Large intestine (tissue), 3 donors: ENCODE results near the gene TMCC3. TPM values are rescaled to one million over a fixed set of nuclear protein-coding genes. Genes with fewer than 3 reads are reported as not detected.
A peak's percentile ranks its signal among the peaks of the same experiment; 100 is the strongest.

Experiments
- DNase-seq, 2 donors: peaks; one replicate each; pipeline versions ENCODE4 v3.0.0 to v3.0.0-alpha.2; 2013
- H3K27ac ChIP-seq: one replicate; pipeline ENCODE4 v1.5.1; 2013; ENCODE audit warnings: low read length
- H3K27me3 ChIP-seq: 2 replicates; pipeline ENCODE4 v1.6.1; 2013; ENCODE audit warnings: low read length; ENCODE audit not compliant: control insufficient read depth, insufficient read depth
- H3K36me3 ChIP-seq: 2 replicates; pipeline ENCODE4 v1.6.1; 2013; ENCODE audit warnings: low read length; ENCODE audit not compliant: control insufficient read depth, insufficient read depth
- H3K4me1 ChIP-seq: one replicate; pipeline ENCODE4 v1.6.1; 2013; ENCODE audit warnings: low read length; ENCODE audit not compliant: control insufficient read depth, insufficient read depth
- H3K4me3 ChIP-seq: one replicate; pipeline ENCODE4 v1.5.1; 2013; ENCODE audit warnings: low read length
- H3K9me3 ChIP-seq: one replicate; pipeline ENCODE4 v1.6.1; 2013; ENCODE audit warnings: mild to moderate bottlenecking, low read depth, low read length, moderate library complexity; ENCODE audit not compliant: control insufficient read depth
- WGBS: methylation state at CpG from one replicate; pipeline ENCODE4 v1.1.5; 2013; ENCODE audit warnings: low lambda C conversion rate; ENCODE audit not compliant: insufficient coverage; 5-methylcytosine and 5-hydroxymethylcytosine counted together
- polyA plus RNA-seq: library from polyadenylated mRNA; unstranded; fragments of 120-200 nt; gene quantifications from one replicate; pipeline ENCODE4 v1.2.1, GENCODE V29; 2013

The TMCC3 gene
- polyA plus RNA-seq, 1 donor = 24.3 TPM

GRCh38 chr12:94637390-94638113 lies 12.8 kb downstream of the TMCC3 start:
- H3K27ac ChIP-seq = no peak overlapping the region
- no peak overlapping the region for H3K4me3 ChIP-seq
- H3K9me3 ChIP-seq = no peaks in the 10 kb centered on the region
- no peaks in the 10 kb centered on the region for H3K36me3 ChIP-seq
- H3K27me3 ChIP-seq = no peaks in the 10 kb centered on the region
- no peak for DNase-seq
- H3K4me1 ChIP-seq = no peaks in the 10 kb centered on the region
- WGBS = 83% methylated on average over 2 of the region's 4 CpGs

DNA sequence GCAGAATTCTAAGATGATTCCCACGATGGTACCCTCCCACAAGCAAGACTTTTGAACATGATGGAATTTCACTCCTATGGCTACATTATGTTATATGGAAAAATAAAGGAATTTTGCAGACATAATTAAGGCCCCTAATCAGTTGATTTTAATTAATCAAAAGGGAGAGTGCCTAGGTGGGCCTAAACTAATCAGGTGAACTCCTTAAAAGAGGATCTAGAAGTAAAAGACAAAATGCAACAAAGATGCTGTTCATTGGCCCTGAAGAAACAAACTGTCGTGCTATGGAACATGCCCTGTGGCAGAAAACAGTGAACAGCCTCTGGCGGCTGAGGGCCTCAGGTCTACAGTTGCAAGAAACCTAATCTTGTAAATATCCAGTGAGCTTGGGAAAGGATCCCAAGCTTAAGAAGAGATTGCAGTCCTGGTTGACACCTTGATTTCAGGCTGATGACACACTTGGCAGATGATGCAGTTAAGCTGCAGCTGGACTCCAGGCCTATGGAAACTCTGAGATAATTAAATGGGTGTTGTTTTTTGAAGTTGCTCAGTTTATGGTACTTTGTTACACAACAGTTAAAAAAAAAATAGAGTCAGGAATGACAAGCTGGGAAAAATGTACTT lies 13.8 kb downstream of the TMCC3 start:
- Histone ChIP-seq H3K27ac (peak overlapping the region; percentile 58), H3K9me3 (no peaks in the 10 kb centered on the region), H3K4me3 (no peak overlapping the region), H3K36me3 (no peaks in the 10 kb centered on the region), H3K27me3 (no peaks in the 10 kb centered on the region), H3K4me1 (no peaks in the 10 kb centered on the region)
- DNase-seq = peak; percentile 71 to 72
- WGBS = no CpG with 5 or more reads among the region's 3 CpGs

DNA sequence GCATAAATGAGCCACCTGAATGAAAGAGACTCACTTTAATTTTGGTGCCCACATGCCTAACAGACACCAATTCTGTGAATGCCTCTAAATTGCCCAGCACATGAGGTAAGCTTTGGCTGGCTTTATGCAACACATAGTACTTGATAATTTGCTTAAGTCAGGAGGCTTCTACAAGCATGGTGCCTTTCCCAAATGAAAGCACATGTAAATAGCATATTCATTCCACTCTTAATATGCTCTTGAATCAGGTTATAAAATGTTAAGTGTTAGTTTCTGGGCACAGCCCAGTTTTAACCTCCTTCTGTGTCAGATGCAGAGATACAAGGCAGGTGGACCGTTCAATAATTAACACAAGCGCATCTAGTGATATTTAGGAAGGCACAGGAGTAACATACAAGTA lies 15.6 kb downstream of the TMCC3 start:
- Histone ChIP-seq H3K36me3 (no peaks in the 10 kb centered on the region), H3K27me3 (no peaks in the 10 kb centered on the region), H3K4me3 (no peak overlapping the region), H3K27ac (no peak overlapping the region), H3K9me3 (no peaks in the 10 kb centered on the region), H3K4me1 (no peaks in the 10 kb centered on the region)
- no peak for DNase-seq
- WGBS = no CpG with 5 or more reads among the region's 2 CpGs

DNA sequence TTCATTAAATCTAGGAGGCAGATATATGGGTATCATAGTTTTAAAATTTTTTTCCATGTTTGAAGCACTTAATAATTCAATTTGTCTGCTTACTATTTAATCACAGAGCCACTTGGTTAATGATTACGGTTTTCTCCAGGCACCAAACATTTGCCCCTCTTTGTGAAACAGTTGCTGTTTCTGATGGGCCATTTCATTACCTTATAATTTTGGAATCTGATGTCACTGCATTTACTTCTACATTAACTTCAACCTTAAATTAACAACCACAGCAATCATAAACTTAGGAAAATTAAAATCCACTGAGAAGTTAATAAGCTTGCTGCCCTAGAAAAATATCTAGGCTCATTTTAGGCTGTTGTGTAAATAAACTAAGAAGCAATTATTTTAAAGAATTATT lies 17.0 kb downstream of the TMCC3 start:
- H3K4me3 ChIP-seq = no peak overlapping the region
- DNase-seq = no peak
- H3K9me3 ChIP-seq = no peaks in the 10 kb centered on the region
- H3K4me1 ChIP-seq = no peaks in the 10 kb centered on the region
- H3K27me3 ChIP-seq = no peaks in the 10 kb centered on the region
- no peaks in the 10 kb centered on the region for H3K36me3 ChIP-seq
- no CpG with 5 or more reads among the region's 1 CpG for WGBS
- H3K27ac ChIP-seq = no peak overlapping the region

- Histone ChIP-seq H3K36me3 (no peaks in the 10 kb centered on the region), H3K9me3 (no peaks in the 10 kb centered on the region), H3K27ac (no peak overlapping the region), H3K4me1 (no peaks in the 10 kb centered on the region), H3K27me3 (no peaks in the 10 kb centered on the region), H3K4me3 (no peak overlapping the region)
- DNase-seq = no peak
- no CpG with 5 or more reads among the region's 3 CpGs for WGBS
Observed at GRCh38 chr12:94631058-94631457, 19.3 kb downstream of the TMCC3 start.

DNA sequence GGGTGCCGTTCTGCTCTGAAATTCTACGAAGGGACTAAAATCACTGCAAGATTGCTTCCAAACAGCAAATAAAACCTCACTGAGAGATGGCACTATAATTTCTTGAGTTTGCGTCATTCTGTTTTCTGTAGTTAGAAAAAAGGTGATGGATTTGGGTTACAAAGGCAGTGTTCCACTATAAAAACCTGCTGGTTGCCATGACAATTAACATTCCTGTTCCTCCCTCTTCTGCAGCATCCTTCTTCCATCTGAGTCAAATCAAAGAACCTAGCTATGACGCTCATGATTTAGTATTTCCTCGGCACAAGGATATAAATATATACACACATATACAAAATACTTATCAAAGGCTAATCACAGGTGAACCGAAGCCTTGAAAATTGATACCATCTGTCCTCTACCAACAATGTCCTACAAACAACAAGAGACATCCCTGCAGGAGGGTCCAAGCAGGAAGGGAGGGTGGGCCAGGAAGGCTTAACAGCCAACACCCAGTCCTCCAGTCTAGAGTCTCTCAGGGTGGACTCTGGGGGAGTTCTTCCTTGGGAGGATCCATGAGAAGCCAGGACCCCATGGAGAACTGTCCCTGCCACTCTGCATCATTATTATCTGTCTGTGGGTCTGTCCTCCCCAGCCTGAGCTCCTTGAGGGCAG lies 21.4 kb downstream of the TMCC3 start:
- no peak overlapping the region for H3K27ac ChIP-seq
- DNase-seq = no peak
- no peaks in the 10 kb centered on the region for H3K36me3 ChIP-seq
- no peaks in the 10 kb centered on the region for H3K9me3 ChIP-seq
- 100% methylated on average over 1 of the region's 6 CpGs for WGBS
- H3K4me1 ChIP-seq = no peaks in the 10 kb centered on the region
- no peak overlapping the region for H3K4me3 ChIP-seq
- no peaks in the 10 kb centered on the region for H3K27me3 ChIP-seq

DNA sequence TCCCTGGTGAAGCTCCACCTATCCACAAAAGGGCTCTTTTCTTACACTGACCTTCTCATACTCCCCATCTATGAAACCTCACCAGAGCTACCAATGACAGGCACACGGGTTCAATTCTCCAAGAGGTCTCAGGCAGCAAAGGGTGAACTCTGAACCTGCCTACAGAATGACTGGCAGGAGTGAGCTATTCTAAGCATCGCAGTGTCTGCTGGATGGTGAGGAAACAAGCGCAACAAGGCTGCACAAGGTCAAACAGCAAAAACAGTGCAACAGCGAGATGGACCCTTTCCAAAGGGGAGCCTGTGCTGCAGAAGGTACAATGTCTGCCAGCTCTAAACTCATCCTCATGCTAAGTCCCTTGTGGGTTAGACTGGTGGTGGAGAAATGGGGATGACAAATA lies 22.0 kb downstream of the TMCC3 start:
- no peak overlapping the region for H3K27ac ChIP-seq
- H3K4me1 ChIP-seq = no peaks in the 10 kb centered on the region
- no peak for DNase-seq
- no CpG with 5 or more reads among the region's 4 CpGs for WGBS
- no peaks in the 10 kb centered on the region for H3K9me3 ChIP-seq
- no peaks in the 10 kb centered on the region for H3K27me3 ChIP-seq
- no peak overlapping the region for H3K4me3 ChIP-seq
- no peaks in the 10 kb centered on the region for H3K36me3 ChIP-seq

GRCh38 chr12:94625531-94625930 lies 24.8 kb downstream of the TMCC3 start:
- Histone ChIP-seq H3K27ac (no peak overlapping the region), H3K27me3 (no peaks in the 10 kb centered on the region), H3K36me3 (no peaks in the 10 kb centered on the region), H3K9me3 (no peaks in the 10 kb centered on the region), H3K4me1 (peaks cover 10% of the 10 kb centered on the region), H3K4me3 (no peak overlapping the region)
- WGBS = 83% methylated on average over 1 of the region's 6 CpGs
- DNase-seq = no peak

- no peak overlapping the region for H3K27ac ChIP-seq
- no peak for DNase-seq
- no CpG with 5 or more reads among the region's 11 CpGs for WGBS
- no peaks in the 10 kb centered on the region for H3K27me3 ChIP-seq
- H3K9me3 ChIP-seq = no peaks in the 10 kb centered on the region
- no peaks in the 10 kb centered on the region for H3K36me3 ChIP-seq
- H3K4me1 ChIP-seq = peaks cover 25% of the 10 kb centered on the region
- no peak overlapping the region for H3K4me3 ChIP-seq
Observed at GRCh38 chr12:94623161-94623920, 27.0 kb downstream of the TMCC3 start.

DNA sequence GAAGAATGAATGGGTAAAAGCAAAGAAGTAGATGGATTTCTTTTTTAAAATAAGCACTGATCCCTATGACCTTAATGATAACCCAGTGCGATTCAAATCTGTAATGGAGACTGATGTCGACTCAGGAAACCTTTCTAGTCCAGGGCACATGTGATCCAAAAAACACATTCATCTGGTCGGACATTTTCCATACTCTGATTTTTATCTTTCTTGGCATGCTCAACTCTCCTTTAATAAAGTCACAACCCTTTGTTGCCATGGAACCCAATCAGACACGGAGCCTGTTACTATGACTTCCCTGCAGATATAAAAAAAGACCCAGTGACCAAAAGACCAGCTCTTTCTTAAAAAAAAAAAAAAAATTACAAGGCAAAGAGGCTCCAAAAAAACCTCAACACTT lies 27.9 kb downstream of the TMCC3 start:
- no peaks in the 10 kb centered on the region for H3K9me3 ChIP-seq
- H3K36me3 ChIP-seq = no peaks in the 10 kb centered on the region
- peaks cover 29% of the 10 kb centered on the region for H3K4me1 ChIP-seq
- DNase-seq = peak in 1 of 2 donors; percentile 30
- 40% methylated on average over 1 of the region's 4 CpGs for WGBS
- H3K4me3 ChIP-seq = no peak overlapping the region
- H3K27ac ChIP-seq = peak overlapping the region; percentile 99
- no peaks in the 10 kb centered on the region for H3K27me3 ChIP-seq
